Stimulated activated CD8-positive, alpha-beta memory T cell treated with anti-CD3 and anti-CD28 coated beads, Interleukin-15, amount 100 ng/mL, for 48 hours (primary cell): ENCODE measurements around the gene MIER3.

Experiments
- DNase-seq, 2 donors: peaks; one replicate each; pipeline ENCODE4 v3.0.0-alpha.2; 2020; ENCODE audit warnings: low read depth in 2 of 2

Gene MIER3

DNA sequence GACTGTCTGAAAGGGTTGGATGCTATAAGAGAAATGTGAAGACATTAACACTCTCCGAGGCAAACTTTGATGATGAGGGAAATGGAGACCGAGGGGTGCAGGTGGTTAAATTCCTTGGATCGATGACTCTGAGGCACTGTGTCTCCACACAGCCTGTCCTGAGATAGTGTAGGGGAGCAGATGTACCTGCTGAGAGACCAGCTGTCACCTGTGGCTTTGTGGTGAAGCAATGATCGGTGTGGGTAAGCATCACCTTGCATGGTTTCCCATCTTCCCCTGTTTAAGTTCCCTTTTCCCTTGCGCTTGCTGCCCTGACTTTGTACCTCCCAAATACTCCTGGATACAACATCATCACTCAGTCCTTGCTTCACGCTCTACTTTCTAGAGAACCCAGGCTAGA lies 9.8 kb upstream of the MIER3 start:
- no peak for DNase-seq

DNA sequence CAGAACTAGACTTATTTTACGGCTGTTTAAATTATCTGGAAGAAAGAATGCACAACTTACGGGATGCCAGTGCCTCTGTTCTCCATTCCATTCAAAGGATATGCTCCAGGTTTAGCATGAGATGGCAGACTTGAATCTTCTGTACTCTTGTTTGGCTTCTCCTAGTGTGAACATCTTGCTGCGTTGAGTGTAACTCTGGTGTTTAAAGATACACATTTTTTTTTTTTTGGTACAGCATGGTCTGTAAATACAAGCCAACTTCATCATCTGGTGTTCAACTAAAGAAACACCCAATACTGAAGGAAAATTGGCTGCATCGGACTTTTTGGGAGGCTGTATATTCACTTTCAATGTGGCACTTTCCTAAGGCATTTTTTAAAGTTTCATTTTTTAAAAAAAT lies 7.4 kb upstream of the MIER3 start:
- DNase-seq = no peak

DNA sequence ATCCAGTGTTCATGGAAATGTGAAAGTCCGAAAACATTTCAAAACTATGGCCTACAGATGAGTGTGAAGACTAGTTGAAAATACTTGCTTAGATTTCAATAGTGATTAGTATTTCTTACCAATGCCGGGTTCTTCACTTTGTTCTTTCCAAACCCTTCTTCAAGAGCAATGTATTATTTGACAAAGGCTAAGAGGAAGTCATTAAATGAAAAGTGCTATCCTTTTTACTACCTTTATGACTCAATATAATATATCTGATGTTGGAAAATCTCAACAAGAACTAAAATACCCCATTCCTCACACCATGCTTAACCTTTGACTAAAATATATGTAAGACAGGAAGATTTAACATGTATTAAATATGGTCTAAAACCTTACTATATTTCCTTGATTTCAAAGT lies 6.7 kb upstream of the MIER3 start:
- DNase-seq = no peak

- DNase-seq = no peak
These were observed 2.3 kb upstream of the MIER3 start for GRCh38 chr5:56954262-56954661.

GRCh38 chr5:56951126-56951945 lies 587 bp downstream of the MIER3 start:
- peak; percentile 0 to 3 for DNase-seq

DNA sequence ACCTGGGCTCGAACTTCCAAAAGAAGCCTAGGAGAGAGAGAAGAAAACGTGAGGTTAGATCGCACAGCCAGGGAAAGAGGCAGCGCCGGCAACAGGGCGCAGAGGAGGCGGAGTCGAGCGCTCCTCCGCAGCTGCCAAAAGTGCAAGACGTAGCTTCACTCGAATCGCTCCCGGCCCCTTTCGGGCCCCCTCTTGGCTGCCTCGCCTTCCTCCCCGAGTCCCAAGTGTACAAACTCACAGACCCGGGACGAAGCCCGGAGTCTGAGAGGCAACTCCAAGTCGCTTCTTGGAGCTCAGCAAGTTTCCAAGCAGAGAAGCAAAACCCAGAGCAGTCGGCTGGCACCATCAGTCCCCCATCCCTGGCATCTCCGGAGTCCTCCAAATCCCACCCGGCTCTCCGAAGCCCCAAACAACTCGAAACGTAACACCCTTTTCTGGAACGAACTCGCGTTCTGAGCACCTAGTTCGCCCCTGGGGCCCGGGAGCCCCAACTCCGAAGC lies 1.2 kb downstream of the MIER3 start:
- DNase-seq = peak; percentile 32 to 46

DNA sequence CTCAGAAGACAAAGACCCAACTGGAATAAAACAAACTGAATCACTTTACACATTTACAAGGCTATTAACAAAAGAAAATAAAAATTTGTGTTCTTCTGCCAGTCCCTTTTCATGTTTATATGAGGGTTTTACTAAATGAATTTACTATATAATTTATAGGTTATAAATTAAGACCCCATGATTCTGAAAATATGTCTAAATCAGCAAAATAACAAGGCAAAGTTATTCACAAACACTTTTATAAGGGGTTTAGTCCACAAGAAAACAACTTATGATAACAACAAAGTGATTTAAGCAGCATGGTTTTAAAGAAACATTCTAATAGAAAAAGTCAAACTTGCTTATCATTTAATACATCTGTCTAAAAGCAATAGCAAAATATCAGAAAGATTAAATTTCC lies 4.9 kb downstream of the MIER3 start:
- DNase-seq = no peak

- DNase-seq = no peak
These were observed 9.9 kb downstream of the MIER3 start for GRCh38 chr5:56941981-56942380.

DNA sequence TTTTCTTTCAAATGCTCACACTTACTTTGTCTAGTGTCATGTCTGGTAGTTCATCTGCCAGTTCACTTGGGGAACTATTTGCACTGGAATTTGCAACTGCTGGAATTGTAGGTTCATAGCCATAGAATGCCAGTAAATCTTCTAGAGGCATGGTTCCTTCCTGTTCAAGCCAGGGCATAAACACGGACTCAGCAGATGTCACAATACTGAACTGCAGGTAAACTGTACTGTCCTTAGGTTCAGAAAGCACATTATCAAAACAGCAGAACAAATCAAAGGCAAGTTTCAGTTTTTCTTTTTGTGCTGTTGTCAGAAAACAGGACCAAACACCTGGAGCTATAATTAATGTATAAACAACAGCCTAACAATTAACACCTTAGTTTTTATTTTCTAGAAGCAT lies 13.1 kb downstream of the MIER3 start:
- no peak for DNase-seq

GRCh38 chr5:56934325-56934724 lies 17.6 kb downstream of the MIER3 start:
- DNase-seq = no peak

DNA sequence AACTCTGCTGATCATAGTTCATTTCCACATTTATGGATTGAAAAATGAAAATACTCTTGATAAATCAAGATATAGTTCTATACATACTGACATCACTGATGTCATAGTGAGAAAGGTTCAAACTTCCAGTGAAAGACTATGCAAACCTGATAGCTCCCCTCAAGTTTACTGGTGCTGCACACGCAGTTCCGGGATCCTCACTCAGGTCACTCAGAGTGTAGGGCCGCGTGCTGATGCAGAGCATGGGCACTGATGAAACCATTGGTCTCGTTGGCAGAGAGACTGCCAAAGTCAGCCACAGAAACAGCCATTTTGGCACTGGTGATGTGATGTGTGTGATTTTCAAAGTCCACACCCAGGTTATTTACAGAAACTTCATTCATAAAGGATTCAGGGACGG lies 29.0 kb downstream of the MIER3 start:
- no peak for DNase-seq

DNA sequence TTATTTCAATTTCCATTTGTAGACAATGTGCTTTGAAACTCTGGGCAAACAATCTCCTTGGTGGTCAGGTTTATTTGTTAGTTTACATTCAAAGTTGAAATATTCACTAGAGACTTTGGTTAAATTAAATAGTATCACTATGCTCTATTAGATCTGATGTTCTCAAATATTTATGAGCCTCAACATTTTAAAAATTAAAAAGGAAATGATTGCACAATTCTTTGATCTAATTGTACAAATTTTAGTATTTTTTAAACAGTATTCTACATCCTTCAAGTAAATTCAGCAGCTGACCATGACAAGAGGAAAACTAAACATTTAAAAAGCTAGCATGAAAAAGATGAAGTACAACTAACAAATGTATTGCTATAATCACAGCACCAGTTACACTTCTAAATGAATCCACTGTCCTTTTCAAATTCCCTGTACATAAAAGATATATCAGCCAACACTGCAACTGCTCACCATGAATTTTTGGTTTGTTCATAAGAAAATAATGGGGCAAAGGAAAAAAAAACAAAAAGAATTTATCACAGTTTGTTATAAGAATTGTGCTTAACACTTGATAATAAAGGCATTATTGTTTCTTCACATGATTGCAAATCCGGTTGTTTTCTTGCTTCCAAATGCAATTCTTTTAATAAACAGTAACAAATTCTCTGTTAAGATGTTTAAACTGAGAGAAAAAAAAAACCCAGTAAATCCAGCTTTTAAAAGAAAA lies 31.8 kb downstream of the MIER3 start:
- no peak for DNase-seq

DNA sequence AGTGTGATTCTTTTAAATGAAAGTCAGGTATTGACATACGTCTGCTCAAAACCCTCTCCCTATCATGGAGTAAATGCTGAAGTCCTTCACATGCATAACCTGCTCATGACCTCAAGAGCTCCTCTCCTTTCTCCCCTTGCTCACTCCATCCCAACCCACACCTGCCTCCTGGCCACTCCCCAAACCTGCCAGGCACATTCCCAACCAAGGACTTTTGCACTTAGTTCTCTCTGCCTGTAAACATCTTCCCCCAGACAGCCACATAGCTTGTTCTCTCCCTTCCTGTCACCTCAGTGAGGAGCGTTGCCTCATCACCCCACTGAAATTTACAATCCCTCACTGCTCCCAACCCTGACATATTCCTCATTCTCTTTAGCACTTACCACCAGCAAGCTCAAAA lies 33.9 kb downstream of the MIER3 start:
- no peak for DNase-seq

GRCh38 chr5:56917534-56917933 lies 34.4 kb downstream of the MIER3 start:
- DNase-seq = no peak

DNA sequence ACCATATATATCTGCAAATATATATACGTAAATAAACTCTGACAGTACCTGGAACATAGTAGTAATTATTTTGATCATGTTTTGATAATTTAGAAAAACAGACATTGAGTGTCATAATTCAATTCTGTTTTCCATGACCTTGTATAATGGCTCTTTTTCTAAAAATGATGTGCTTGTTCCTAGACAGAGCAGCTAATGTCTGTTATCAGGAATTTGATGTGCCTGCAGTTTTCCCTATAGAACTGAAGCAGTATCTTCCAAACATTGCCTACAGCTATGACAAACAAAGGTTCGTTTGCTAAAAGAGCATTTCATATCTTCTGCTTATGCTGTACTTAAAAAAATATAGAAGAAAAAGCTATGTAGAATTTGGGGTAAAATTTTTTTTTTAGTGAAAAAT lies 37.2 kb downstream of the MIER3 start:
- no peak for DNase-seq

DNA sequence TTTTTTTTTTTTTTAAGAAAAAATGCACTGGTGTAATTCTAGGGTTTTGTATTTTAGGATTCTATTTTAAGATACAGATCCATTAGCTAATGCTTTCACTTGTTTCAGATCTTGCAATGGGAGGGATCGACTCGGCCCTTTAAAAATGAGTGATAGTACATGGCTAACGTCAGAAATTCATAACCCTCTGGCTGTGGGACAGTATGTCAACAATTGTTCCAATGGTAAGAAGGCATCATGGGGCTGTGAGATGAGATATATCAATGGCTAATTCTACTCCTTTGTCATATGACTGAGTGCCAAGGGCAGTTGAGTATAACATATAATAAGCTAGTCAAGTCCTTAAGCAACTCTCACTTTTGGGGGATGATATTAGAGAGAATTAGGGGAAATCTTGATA lies 38.2 kb downstream of the MIER3 start:
- no peak for DNase-seq

- peak; percentile 4 to 17 for DNase-seq
These were observed 41.5 kb downstream of the MIER3 start for GRCh38 chr5:56910210-56910965.

DNA sequence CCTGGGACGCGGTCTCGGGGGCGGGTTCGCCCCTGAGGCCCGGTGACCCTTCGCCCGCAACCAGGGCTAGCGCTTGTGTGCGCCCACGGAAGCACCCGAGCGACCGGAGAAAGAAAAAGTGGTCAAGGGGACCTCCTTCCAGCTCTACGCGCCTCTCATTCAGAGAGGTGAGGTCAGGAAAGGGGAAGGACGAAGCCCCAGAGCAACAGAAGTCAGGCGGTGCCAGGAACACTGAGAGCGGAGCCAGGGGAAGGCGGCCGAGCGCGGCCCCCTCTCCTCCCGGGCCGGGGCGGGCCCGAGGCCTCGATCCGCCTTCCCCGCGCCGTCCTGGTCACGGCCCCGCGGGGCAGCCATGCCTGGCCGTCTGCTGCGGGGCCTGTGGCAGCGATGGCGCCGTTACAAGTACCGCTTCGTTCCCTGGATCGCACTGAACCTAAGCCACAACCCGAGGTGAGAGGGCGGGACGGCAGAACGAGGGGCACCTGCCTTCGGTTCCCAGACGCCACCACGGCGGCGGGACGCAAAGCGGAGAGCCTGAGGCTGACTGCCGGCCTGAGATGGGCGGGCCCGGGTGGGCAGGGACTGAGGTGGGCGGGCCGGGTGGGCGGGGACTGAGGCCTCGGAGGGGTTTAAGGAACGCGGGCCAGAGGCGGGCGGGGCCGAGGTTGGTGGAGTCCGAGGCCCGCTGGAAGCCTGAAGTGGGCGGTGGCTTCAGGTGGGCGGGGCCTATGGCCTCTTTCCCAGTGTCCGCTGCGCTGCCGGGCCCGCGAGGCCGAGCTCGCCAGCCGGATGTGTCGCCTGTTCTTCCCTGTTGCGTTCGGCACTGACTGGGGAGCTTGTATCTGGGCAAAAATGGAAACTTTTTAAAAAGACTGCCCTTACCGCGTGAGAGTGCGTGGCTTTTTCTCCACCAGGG lies 42.4 kb downstream of the MIER3 start, which contains the start of gene SETD9:
Gene SETD9 (plus strand): TSS at position 303 of the 916 bp plus-strand sequence. CDS start 50 bp downstream, at position 353.
- peak; percentile 95 to 96 for DNase-seq

DNA sequence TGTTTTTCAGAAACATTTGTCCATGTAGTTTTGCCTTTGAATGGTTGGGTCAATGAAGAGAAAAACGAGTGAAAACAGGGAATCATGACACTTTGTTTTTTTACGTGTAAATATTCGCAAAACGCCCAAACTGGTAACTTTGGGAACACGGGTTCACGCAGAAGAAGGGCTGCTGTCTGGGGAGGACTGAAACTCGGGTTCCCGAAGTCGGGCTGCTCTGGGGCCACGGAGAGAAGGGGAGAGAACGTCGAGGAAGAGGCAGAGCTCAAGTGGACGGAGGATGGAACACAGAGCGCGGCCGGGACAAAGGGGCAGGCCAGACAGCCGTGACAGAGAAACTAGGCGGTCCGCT lies 43.0 kb downstream of the MIER3 start:
- DNase-seq = no peak

DNA sequence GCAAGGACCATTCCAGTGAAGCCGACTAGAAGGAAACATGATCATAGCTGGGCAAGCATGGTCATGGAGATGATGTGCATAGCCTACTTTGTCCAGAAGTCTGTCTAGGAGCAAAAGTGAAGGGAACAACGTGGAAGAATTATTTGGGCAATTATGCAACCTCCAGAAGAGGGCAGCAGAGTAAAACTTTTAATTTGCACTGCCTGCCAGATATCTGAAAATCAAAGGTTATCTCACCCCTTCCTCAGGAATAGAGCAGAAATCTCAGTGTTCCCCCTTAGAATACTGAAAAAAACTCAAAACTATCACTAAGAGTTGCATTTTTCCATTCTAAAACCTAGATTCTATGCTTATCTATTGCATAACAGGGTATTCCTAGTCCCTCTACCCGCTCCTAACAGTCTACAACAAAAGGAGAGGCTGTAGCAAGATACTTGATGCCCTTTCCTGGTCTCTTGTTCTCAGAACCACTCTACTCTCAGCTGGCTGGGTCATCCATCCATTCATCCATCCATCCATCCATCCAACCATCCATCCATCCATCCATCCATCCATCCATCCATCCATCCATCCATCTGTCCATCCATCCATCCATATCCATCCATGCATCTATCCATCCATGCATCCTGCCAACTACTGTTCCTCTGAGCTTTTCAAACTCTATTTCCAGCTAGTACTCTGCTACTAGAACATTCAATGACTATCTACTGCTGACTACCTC lies 50.9 kb downstream of the MIER3 start:
- no peak for DNase-seq

- DNase-seq = no peak
These were observed 51.5 kb downstream of the MIER3 start for GRCh38 chr5:56900395-56900794.
